HepG2 (cell line): ENCODE results near the gene PRRT1. TPM values are rescaled to one million over a fixed set of nuclear protein-coding genes. Genes with fewer than 3 reads are reported as not detected.

Experiments
- ATAD3A ChIP-seq: sonication (generic); formaldehyde crosslinking; IDR thresholded peaks from 2 replicates; pipeline ENCODE4 v1.4.0; 2020; ENCODE audit warnings: missing genetic modification reagents
- BRCA1 ChIP-seq: sonication (generic); formaldehyde crosslinking; IDR thresholded peaks from 2 replicates; pipeline ENCODE4 v1.4.0; 2020; ENCODE audit warnings: missing genetic modification reagents
- ETV6 ChIP-seq: sonication (generic); formaldehyde crosslinking; conservative IDR thresholded peaks from 2 replicates; pipeline ENCODE4 v1.4.0; 2020; ENCODE audit warnings: missing genetic modification reagents
- GABPB1 ChIP-seq: IDR thresholded peaks from 2 replicates; pipeline ENCODE4 v1.6.1; 2016; ENCODE audit warnings: mild to moderate bottlenecking, missing genetic modification reagents, moderate library complexity, missing compliant biosample characterization
- HOXA3 ChIP-seq: sonication (generic); formaldehyde crosslinking; IDR thresholded peaks from 2 replicates; pipeline ENCODE4 v1.5.0; 2020; ENCODE audit warnings: missing genetic modification reagents
- NR2F1 ChIP-seq, 2 experiments: fragments of 450-650 bp in 1 of 2; formaldehyde crosslinking in 1 of 2; IDR thresholded peaks; 2 replicates each; pipeline versions ENCODE4 v1.5.0 to v1.6.1; 2016 to 2020; ENCODE audit warnings: mild to moderate bottlenecking in 1 of 2, missing compliant biosample characterization in 1 of 2, missing genetic modification reagents in 1 of 2, moderate library complexity in 1 of 2
- RAD21 ChIP-seq: fragments of 450-650 bp; formaldehyde crosslinking; IDR thresholded peaks from 2 replicates; pipeline ENCODE4 v1.5.0; 2020; ENCODE audit warnings: mild to moderate bottlenecking
- RFX1 ChIP-seq: fragments of 450-650 bp; IDR thresholded peaks from 2 replicates; pipeline ENCODE4 v1.6.1; 2017
- RFXANK ChIP-seq: IDR thresholded peaks from 2 replicates; pipeline ENCODE4 v1.6.1; 2016
- RFXAP ChIP-seq: sonication (generic); formaldehyde crosslinking; IDR thresholded peaks from 2 replicates; pipeline ENCODE4 v1.4.0; 2020; ENCODE audit warnings: missing genetic modification reagents, borderline replicate concordance
- TCF7 ChIP-seq: sonication (generic); IDR thresholded peaks from 2 replicates; pipeline ENCODE4 v1.6.1; 2016; ENCODE audit warnings: antibody characterized with exemption, low read depth
- TGIF2 ChIP-seq: IDR thresholded peaks from 2 replicates; pipeline ENCODE4 v1.6.1; 2016; ENCODE audit warnings: control low read depth, missing compliant biosample characterization
- ZFP62 ChIP-seq: sonication (generic); formaldehyde crosslinking; IDR thresholded peaks from 2 replicates; pipeline ENCODE4 v1.4.0; 2020; ENCODE audit warnings: missing genetic modification reagents
- polyA plus RNA-seq, 8 experiments: library from polyadenylated mRNA; depleted of rRNA in 3 of 8; stranded (reverse) in 7 of 8; unstranded in 1 of 8; fragments of >200 nt; fragmentation: Illumina TruSeq in 4 of 8; extraction: Trizol in 4 of 8; gene quantifications; 2 replicates each; pipeline versions ENCODE4 v1.2.1 to v1.2.3, GENCODE V29; 2011 to 2016; ENCODE audit warnings: low read depth in 4 of 8, missing spikeins in 1 of 8, mixed read lengths in 1 of 8; ENCODE audit not compliant: insufficient read depth in 1 of 8
- total RNA-seq, 5 experiments: library from RNA; depleted of rRNA; stranded (reverse); fragments of >200 nt; fragmentation: Illumina TruSeq; extraction: Trizol; gene quantifications; 2 replicates each; pipeline ENCODE4 v1.2.3, GENCODE V29; 2016; ENCODE audit warnings: low read depth in 1 of 5
- TF ChIP-seq, protein P1 (sequence below): sonication (generic); formaldehyde crosslinking; IDR thresholded peaks from 2 replicates; pipeline ENCODE4 v1.4.0; 2020; ENCODE audit warnings: missing genetic modification reagents, borderline replicate concordance
- TF ChIP-seq, protein P2 (sequence below): sonication (generic); formaldehyde crosslinking; IDR thresholded peaks from 2 replicates; pipeline ENCODE4 v1.4.0; 2020; ENCODE audit warnings: missing genetic modification reagents, borderline replicate concordance
- TF ChIP-seq, protein P3 (sequence below): sonication (generic); formaldehyde crosslinking; IDR thresholded peaks from 2 replicates; pipeline ENCODE4 v1.4.0; 2020; ENCODE audit warnings: low read depth, missing genetic modification reagents
- TF ChIP-seq, protein P4 (sequence below): sonication (generic); formaldehyde crosslinking; IDR thresholded peaks from 2 replicates; pipeline ENCODE4 v1.5.0; 2020; ENCODE audit warnings: mild to moderate bottlenecking, missing genetic modification reagents
- TF ChIP-seq, protein P5 (sequence below): sonication (generic); formaldehyde crosslinking; IDR thresholded peaks from 2 replicates; pipeline ENCODE4 v1.5.0; 2020; ENCODE audit warnings: missing genetic modification reagents

Gene PRRT1
- total and polyA plus RNA-seq, 2 of the 13 experiments (the other 11 are each of a cell fraction or from before 2014, with no cell fraction given): 0.64 to 1.4 TPM

DNA sequence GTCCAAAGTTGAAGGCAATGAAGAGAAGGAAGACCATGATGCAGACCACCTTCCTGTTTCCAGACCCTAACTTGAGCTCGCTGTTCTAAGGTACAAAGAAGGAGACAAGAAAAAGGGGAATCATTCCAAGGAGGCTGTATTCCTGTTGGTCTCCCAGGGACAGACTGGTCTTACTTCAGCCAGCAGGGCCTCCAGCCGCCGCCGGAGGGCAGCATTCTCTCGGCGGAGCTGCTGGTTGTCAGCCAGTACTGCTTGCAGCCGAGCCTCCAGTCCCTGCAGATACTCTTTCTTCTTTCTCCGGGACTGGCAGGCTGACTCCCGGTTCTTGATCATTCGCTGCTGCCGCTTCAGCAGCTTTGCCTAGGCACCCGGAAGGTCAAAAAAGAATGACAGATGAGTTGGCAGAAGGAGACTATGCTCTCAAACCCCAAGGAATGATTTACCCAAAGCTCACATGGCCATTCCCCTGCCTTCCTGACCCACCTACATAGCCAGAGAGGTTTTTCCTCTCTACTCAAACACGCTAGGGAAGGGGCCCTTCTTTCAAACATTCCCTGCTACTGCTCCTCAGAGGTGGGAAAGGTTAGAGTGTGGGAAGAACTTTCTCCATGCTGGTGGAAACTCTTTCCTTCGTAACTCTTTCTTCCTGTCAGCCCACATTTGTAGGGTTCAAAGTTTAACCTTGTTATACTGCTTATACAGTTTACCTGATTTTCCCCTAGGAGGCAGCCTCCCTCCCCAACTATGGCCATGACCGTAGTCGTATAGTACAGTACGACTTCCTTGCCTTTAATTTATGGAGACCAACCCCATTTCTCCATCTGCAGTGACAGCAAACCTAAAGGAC lies 32.7 kb downstream of the PRRT1 start (continued):
- TF ChIP-seq, protein P1, sequence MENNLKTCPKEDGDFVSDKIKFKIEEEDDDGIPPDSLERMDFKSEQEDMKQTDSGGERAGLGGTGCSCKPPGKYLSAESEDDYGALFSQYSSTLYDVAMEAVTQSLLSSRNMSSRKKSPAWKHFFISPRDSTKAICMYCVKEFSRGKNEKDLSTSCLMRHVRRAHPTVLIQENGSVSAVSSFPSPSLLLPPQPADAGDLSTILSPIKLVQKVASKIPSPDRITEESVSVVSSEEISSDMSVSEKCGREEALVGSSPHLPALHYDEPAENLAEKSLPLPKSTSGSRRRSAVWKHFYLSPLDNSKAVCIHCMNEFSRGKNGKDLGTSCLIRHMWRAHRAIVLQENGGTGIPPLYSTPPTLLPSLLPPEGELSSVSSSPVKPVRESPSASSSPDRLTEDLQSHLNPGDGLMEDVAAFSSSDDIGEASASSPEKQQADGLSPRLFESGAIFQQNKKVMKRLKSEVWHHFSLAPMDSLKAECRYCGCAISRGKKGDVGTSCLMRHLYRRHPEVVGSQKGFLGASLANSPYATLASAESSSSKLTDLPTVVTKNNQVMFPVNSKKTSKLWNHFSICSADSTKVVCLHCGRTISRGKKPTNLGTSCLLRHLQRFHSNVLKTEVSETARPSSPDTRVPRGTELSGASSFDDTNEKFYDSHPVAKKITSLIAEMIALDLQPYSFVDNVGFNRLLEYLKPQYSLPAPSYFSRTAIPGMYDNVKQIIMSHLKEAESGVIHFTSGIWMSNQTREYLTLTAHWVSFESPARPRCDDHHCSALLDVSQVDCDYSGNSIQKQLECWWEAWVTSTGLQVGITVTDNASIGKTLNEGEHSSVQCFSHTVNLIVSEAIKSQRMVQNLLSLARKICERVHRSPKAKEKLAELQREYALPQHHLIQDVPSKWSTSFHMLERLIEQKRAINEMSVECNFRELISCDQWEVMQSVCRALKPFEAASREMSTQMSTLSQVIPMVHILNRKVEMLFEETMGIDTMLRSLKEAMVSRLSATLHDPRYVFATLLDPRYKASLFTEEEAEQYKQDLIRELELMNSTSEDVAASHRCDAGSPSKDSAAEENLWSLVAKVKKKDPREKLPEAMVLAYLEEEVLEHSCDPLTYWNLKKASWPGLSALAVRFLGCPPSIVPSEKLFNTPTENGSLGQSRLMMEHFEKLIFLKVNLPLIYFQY (CRISPR knock-in tag): peak; percentile 57; the same call in 1 of the 2 replicates
- TF ChIP-seq, protein P2, sequence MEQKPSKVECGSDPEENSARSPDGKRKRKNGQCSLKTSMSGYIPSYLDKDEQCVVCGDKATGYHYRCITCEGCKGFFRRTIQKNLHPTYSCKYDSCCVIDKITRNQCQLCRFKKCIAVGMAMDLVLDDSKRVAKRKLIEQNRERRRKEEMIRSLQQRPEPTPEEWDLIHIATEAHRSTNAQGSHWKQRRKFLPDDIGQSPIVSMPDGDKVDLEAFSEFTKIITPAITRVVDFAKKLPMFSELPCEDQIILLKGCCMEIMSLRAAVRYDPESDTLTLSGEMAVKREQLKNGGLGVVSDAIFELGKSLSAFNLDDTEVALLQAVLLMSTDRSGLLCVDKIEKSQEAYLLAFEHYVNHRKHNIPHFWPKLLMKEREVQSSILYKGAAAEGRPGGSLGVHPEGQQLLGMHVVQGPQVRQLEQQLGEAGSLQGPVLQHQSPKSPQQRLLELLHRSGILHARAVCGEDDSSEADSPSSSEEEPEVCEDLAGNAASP (CRISPR knock-in tag): peak; percentile 32; the same call in 1 of the 2 replicates
- TF ChIP-seq HOXA3 (CRISPR knock-in tag): peak; percentile 56
- TF ChIP-seq ETV6 (CRISPR knock-in tag): 0 out of 2 replicates have a peak, but pooled peaks have one; percentile 57
- TF ChIP-seq RFXANK (CRISPR knock-in tag): 0 out of 2 replicates have a peak, but pooled peaks have one; percentile 23
- TF ChIP-seq, protein P3, sequence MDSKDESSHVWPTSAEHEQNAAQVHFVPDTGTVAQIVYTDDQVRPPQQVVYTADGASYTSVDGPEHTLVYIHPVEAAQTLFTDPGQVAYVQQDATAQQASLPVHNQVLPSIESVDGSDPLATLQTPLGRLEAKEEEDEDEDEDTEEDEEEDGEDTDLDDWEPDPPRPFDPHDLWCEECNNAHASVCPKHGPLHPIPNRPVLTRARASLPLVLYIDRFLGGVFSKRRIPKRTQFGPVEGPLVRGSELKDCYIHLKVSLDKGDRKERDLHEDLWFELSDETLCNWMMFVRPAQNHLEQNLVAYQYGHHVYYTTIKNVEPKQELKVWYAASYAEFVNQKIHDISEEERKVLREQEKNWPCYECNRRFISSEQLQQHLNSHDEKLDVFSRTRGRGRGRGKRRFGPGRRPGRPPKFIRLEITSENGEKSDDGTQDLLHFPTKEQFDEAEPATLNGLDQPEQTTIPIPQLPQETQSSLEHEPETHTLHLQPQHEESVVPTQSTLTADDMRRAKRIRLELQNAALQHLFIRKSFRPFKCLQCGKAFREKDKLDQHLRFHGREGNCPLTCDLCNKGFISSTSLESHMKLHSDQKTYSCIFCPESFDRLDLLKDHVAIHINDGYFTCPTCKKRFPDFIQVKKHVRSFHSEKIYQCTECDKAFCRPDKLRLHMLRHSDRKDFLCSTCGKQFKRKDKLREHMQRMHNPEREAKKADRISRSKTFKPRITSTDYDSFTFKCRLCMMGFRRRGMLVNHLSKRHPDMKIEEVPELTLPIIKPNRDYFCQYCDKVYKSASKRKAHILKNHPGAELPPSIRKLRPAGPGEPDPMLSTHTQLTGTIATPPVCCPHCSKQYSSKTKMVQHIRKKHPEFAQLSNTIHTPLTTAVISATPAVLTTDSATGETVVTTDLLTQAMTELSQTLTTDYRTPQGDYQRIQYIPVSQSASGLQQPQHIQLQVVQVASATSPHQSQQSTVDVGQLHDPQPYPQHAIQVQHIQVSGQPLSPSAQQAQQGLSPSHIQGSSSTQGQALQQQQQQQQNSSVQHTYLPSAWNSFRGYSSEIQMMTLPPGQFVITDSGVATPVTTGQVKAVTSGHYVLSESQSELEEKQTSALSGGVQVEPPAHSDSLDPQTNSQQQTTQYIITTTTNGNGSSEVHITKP (CRISPR knock-in tag): peak; percentile 77; the same call in 1 of the 2 replicates
- TF ChIP-seq RAD21: peak; percentile 97
- no peak for TF ChIP-seq ATAD3A
- TF ChIP-seq BRCA1 (CRISPR knock-in tag): peak; percentile 95; the same call in 1 of the 2 replicates
- TF ChIP-seq ZFP62: no peak
- peak in 1 of 2 experiments; percentile 14; a peak in 1 of 4 replicates for TF ChIP-seq NR2F1 (CRISPR knock-in tag; IDR thresholded peaks at IDR 0.05)
- no peak for TF ChIP-seq TCF7
- TF ChIP-seq RFXAP (CRISPR knock-in tag): 0 out of 2 replicates have a peak, but pooled peaks have one; percentile 75
- TF ChIP-seq, protein P4, sequence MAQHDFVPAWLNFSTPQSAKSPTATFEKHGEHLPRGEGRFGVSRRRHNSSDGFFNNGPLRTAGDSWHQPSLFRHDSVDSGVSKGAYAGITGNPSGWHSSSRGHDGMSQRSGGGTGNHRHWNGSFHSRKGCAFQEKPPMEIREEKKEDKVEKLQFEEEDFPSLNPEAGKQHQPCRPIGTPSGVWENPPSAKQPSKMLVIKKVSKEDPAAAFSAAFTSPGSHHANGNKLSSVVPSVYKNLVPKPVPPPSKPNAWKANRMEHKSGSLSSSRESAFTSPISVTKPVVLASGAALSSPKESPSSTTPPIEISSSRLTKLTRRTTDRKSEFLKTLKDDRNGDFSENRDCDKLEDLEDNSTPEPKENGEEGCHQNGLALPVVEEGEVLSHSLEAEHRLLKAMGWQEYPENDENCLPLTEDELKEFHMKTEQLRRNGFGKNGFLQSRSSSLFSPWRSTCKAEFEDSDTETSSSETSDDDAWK (CRISPR knock-in tag): no peak
- TF ChIP-seq GABPB1 (CRISPR knock-in tag): peak; percentile 69
- TF ChIP-seq, protein P5, sequence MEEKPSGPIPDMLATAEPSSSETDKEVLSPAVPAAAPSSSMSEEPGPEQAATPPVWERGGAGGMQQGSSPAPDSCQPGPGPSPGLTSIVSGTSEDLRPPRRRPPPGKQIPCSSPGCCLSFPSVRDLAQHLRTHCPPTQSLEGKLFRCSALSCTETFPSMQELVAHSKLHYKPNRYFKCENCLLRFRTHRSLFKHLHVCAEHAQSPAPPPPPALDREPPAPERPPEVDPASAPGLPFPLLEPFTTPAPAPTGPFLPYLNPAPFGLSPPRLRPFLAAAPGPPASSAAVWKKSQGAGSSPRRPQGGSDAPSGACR (CRISPR knock-in tag): peak; percentile 26; the same call in 1 of the 2 replicates
- TF ChIP-seq TGIF2 (CRISPR knock-in tag): peak; percentile 75
- TF ChIP-seq RFX1: no peak
